ENCODE data around the gene MICAL1. TPM values are rescaled to one million over a fixed set of nuclear protein-coding genes. Genes with fewer than 3 reads are reported as not detected.
"Not testable (repeated sequence)": the region's sequence is repeated elsewhere in the genome, so short reads cannot be mapped to it uniquely, and the experiment has no call there.

The MICAL1 gene
- total and polyA plus RNA-seq, 9 donors: 10.3 to 24.0 (median 13.6) TPM

DNA sequence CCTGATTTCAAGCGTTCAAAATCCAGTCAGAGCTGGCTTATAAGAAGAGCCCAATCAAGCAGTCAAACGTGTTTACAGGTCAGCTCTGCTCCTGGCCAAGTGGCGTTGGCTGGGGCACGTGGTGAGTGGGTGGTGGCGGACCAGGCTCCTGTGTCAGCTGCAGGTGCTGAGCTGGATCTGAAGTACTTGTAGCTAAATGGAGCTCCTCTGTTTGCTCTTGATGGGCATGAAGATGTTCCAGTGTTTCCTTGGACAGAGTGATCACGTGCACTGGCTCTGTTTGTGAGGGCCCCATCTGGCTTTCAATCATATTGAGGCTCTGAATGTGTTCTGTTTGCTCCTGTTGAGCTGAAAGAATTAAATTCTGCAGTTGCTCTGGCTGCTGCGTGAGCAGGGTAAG, 10.2 kb upstream of the MICAL1 start:
- H3K36me3 ChIP-seq: no peaks in the 10 kb centered on the region

DNA sequence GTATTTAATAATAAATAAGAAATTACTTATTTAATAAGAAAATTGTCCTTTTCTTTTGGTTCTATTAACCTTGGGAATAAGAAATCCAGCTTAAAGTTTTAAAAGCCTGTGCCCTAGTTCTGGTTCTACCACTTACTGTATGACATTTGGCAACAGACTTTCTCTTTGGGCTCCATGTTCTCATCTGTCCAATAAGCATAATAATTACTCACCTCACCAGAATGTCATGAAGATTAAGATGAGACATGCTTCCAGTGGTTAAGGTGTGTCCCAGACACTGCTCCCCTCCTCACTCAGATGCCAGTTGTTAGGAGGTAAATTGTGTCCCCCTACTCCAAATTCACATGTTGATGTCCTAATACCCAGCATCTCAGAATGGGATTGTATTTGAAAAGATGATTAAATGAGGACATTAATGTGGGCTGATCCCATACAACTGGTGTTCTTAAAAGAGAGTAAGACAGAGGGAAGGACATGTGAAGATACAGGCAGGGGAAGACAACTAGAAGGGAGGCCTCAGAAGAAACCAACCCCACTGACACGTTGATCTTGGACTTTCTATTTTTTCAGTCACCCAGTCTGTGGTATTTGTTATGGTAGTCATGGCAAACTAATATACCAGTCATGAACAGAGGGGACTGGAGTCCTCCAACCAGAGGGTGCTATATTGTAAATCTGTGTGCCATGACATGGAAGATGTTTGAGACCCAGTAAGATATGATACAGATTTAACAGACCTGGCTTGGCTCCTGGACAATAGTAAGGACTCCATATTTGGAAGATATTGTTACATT, 6.4 kb upstream of the MICAL1 start:
- intact Hi-C loops (cut with DNase I): no loop called here
- no peak overlapping the region for H3K27ac ChIP-seq
- DNase-seq: no peak
- H3K4me1 ChIP-seq (ENCODE audit: insufficient read depth): no peaks in the 10 kb centered on the region
- H3K9me3 ChIP-seq: no peaks in the 10 kb centered on the region
- no peaks in the 10 kb centered on the region for H3K27me3 ChIP-seq
- 75 to 92% (median 82%) methylated on average over 1 of the region's 1 CpG for WGBS, 3 donors
- H3K36me3 ChIP-seq: no peaks in the 10 kb centered on the region
- no peak overlapping the region for H3K4me3 ChIP-seq
- TF ChIP-seq EP300 (IDR thresholded peaks at IDR 0.05) (no peak), POLR2A (IDR thresholded peaks at IDR 0.05) (no peak)
- TF ChIP-seq, protein P1, sequence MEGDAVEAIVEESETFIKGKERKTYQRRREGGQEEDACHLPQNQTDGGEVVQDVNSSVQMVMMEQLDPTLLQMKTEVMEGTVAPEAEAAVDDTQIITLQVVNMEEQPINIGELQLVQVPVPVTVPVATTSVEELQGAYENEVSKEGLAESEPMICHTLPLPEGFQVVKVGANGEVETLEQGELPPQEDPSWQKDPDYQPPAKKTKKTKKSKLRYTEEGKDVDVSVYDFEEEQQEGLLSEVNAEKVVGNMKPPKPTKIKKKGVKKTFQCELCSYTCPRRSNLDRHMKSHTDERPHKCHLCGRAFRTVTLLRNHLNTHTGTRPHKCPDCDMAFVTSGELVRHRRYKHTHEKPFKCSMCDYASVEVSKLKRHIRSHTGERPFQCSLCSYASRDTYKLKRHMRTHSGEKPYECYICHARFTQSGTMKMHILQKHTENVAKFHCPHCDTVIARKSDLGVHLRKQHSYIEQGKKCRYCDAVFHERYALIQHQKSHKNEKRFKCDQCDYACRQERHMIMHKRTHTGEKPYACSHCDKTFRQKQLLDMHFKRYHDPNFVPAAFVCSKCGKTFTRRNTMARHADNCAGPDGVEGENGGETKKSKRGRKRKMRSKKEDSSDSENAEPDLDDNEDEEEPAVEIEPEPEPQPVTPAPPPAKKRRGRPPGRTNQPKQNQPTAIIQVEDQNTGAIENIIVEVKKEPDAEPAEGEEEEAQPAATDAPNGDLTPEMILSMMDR (IDR thresholded peaks at IDR 0.05): no peak

More for the DNA sequence above, 10.2 kb upstream of the MICAL1 start:
- Histone ChIP-seq H3K27me3 (no peaks in the 10 kb centered on the region), H3K4me3 (no peak overlapping the region), H3K4me1 (ENCODE audit: insufficient read depth) (no peaks in the 10 kb centered on the region), H3K27ac (no peak overlapping the region), H3K9me3 (no peaks in the 10 kb centered on the region)
- intact Hi-C loops (cut with DNase I): no loop called here
- TF ChIP-seq, protein P1 (IDR thresholded peaks at IDR 0.05): no peak
- TF ChIP-seq POLR2A (IDR thresholded peaks at IDR 0.05): no peak
- no peak for TF ChIP-seq EP300 (IDR thresholded peaks at IDR 0.05)
- WGBS, 3 donors: 84 to 90% (median 86%) methylated on average over 7 of the region's 7 CpGs
- no peak for DNase-seq

DNA sequence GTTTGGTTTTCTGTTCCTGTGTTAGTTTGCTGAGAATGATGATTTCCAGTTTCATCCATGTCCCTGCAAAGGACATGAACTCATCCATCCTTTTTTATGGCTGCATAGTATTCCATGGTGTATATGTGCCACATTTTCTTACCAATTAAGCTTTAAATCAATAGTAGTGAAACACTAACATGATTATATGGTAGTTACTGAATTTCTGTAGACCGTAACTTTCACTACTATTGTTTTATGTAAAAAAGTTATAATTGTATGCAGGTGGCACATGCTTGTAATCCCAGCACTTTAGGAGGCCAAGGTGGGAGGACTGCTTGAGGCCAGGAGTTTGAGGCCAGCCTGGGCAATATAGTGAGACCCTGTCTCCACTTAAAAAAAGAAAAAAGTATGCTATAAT, 5.6 kb upstream of the MICAL1 start:
- H3K9me3 ChIP-seq; H3K27ac ChIP-seq; intact Hi-C loops (cut with DNase I); H3K4me1 ChIP-seq (ENCODE audit: insufficient read depth); H3K36me3 ChIP-seq; H3K27me3 ChIP-seq; DNase-seq; H3K4me3 ChIP-seq: not testable (repeated sequence)
- WGBS, 3 donors: 95 to 100% (median 97%) methylated on average over 1 of the region's 1 CpG

DNA sequence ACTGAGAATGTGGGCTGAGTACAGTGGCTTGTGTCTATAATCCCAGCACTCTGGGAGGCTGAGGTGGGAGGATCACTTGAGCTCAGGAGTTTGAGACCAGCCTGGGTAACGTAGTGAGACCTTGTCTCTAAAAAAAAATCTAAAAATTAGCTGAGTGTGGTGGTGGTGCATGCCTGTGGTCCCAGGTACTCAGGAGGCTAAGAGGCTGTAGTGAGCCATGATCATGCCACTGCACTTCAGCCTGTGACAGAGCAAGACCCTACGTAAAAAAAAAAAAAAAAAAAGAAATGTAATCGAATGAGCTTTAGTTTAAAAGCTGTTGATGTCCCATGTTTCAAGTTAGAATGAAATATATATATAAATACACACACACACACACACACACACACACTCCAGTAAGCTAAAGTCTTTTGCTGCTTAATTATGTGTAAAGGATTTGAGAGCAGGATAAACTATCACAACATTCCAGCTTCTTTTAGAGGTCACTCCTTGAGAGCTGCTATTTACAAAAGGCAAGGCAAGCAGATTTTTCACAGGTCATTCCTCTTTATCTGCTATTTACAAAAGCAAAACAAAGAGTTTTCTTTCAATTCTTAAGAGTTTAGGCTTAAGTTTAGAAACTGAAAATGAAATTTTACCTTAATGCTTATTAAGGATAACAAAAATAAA, 4.7 kb upstream of the MICAL1 start:
- TF ChIP-seq, protein P1 (IDR thresholded peaks at IDR 0.05): no peak
- TF ChIP-seq EP300 (IDR thresholded peaks at IDR 0.05): no peak
- no peak for TF ChIP-seq POLR2A (IDR thresholded peaks at IDR 0.05)
- H3K4me1 ChIP-seq (ENCODE audit: insufficient read depth): peaks cover 3% of the 10 kb centered on the region
- DNase-seq: no peak
- intact Hi-C loops (cut with DNase I): no loop called here
- 46 to 50% (median 49%) methylated on average over 3 of the region's 3 CpGs for WGBS, 3 donors
- H3K36me3 ChIP-seq: no peaks in the 10 kb centered on the region
- no peak overlapping the region for H3K27ac ChIP-seq
- H3K4me3 ChIP-seq: no peak overlapping the region
- H3K9me3 ChIP-seq: no peaks in the 10 kb centered on the region
- no peaks in the 10 kb centered on the region for H3K27me3 ChIP-seq
